Dermis microvascular lymphatic vessel endothelial cell (primary cell): ENCODE measurements around the gene ATRAID. TPM values are rescaled to one million over a fixed set of nuclear protein-coding genes. Genes with fewer than 3 reads are reported as not detected.

ENCODE experiments used
- total RNA-seq: library from RNA; depleted of rRNA; stranded (reverse); fragments of >200 nt; gene quantifications from 2 replicates; pipeline ENCODE4 v1.2.1, GENCODE V29; 2014

The ATRAID gene
- total RNA-seq, 1 donor from 2014 or later, result 103 TPM

Other genes starting within 250 kb of the ATRAID start
- gene MAPRE3, start 241.4 kb upstream of the ATRAID start, total RNA-seq, result 0.64 and 2.0 TPM in 2 replicates
- gene TMEM214, start 179.1 kb upstream of the ATRAID start, total RNA-seq, result 14.4 and 28.3 TPM in 2 replicates
- gene AGBL5, start 160.4 kb upstream of the ATRAID start, total RNA-seq, result 16.2 and 18.1 TPM in 2 replicates
- gene OST4, start 140.4 kb upstream of the ATRAID start, total RNA-seq, result 418 and 498 TPM in 2 replicates
- 21.3 and 37.0 TPM in 2 replicates for gene EMILIN1, start 133.4 kb upstream of the ATRAID start, total RNA-seq
- 3.0 and 3.2 TPM in 2 replicates for gene KHK, start 125.3 kb upstream of the ATRAID start, total RNA-seq
- gene CGREF1, start 92.9 kb upstream of the ATRAID start, total RNA-seq, result 2.8 and 5.1 TPM in 2 replicates
- gene ABHD1, start 88.2 kb upstream of the ATRAID start, total RNA-seq, result under 0.01 TPM in 1 of 2 replicates, not detected in the other
- gene PREB, start 77.4 kb upstream of the ATRAID start, total RNA-seq, result 25.7 and 34.4 TPM in 2 replicates
- not detected in 2 replicates for gene PRR30, start 72.6 kb upstream of the ATRAID start, total RNA-seq
- not detected in 2 replicates for gene TCF23, start 63.0 kb upstream of the ATRAID start, total RNA-seq
- gene SLC5A6, start 227 bp downstream of the ATRAID start, total RNA-seq, result 19.5 and 23.4 TPM in 2 replicates
- 30.2 and 34.5 TPM in 2 replicates for gene CAD, start 5.3 kb downstream of the ATRAID start, total RNA-seq
- gene SLC30A3, start 51.0 kb downstream of the ATRAID start, total RNA-seq, result 6.3 and 15.0 TPM in 2 replicates
- 0.39 and 1.0 TPM in 2 replicates for gene DNAJC5G, start 63.4 kb downstream of the ATRAID start, total RNA-seq
- 0.26 and 0.51 TPM in 2 replicates for gene TRIM54, start 70.4 kb downstream of the ATRAID start, total RNA-seq
- gene UCN, start 96.4 kb downstream of the ATRAID start, total RNA-seq, result 0.13 and 0.51 TPM in 2 replicates
- gene MPV17, start 111.1 kb downstream of the ATRAID start, total RNA-seq, result 40.4 and 52.3 TPM in 2 replicates
- 18.0 and 25.5 TPM in 2 replicates for gene GTF3C2, start 144.7 kb downstream of the ATRAID start, total RNA-seq
- 25.7 and 26.2 TPM in 2 replicates for gene EIF2B4, start 158.3 kb downstream of the ATRAID start, total RNA-seq
- gene SNX17, start 158.6 kb downstream of the ATRAID start, total RNA-seq, result 109 and 164 TPM in 2 replicates
- gene ZNF513, start 168.7 kb downstream of the ATRAID start, total RNA-seq, result 4.6 and 8.7 TPM in 2 replicates
- 88.5 and 101 TPM in 2 replicates for gene PPM1G, start 197.6 kb downstream of the ATRAID start, total RNA-seq
- 91.0 and 106 TPM in 2 replicates for gene NRBP1, start 216.6 kb downstream of the ATRAID start, total RNA-seq
- gene KRTCAP3, start 230.3 kb downstream of the ATRAID start, total RNA-seq, result 0.13 and 0.38 TPM in 2 replicates